SU-DHL-6 (cell line): ENCODE data around the gene NFIX.

Experiments
- H2AFZ ChIP-seq: fragments of 200-600 bp; sonication (generic); 2 replicates; pipeline ENCODE4 v1.6.1; 2014; ENCODE audit warnings: low read depth, mild to moderate bottlenecking, moderate library complexity, mixed read lengths, antibody characterized with exemption, low read length; ENCODE audit not compliant: severe bottlenecking
- H3F3A ChIP-seq: fragments of 200-600 bp; shearing (Covaris generic); 2 replicates; pipeline ENCODE4 v1.6.0; 2016; ENCODE audit warnings: antibody characterized with exemption, mild to moderate bottlenecking; ENCODE audit not compliant: insufficient read depth
- H3K27ac ChIP-seq: fragments of 200-600 bp; sonication (generic); 2 replicates; pipeline ENCODE4 v1.5.1; 2016; ENCODE audit warnings: low read depth, mild to moderate bottlenecking, low read length, moderate library complexity, mixed read lengths
- H3K27me3 ChIP-seq: fragments of 200-600 bp; sonication (generic), shearing (Covaris generic); 2 replicates; pipeline ENCODE4 v1.6.0; 2014; ENCODE audit warnings: mild to moderate bottlenecking, low read length
- H3K36me3 ChIP-seq: fragments of 200-600 bp; sonication (generic); 2 replicates; pipeline ENCODE4 v1.6.1; 2014; ENCODE audit warnings: mild to moderate bottlenecking, low read length, mixed read lengths
- H3K4me2 ChIP-seq: fragments of 300-600, 200-600 bp; shearing (Covaris generic), sonication (generic); 2 replicates; pipeline ENCODE4 v1.6.0; 2014; ENCODE audit warnings: low read length, low read depth, mild to moderate bottlenecking; ENCODE audit not compliant: poor library complexity, severe bottlenecking
- H3K4me3 ChIP-seq: fragments of 200-600 bp; sonication (generic); 2 replicates; pipeline ENCODE4 v1.5.1; 2014; ENCODE audit warnings: antibody characterized with exemption, low read length, mild to moderate bottlenecking, mixed read lengths; ENCODE audit not compliant: insufficient read depth, poor library complexity, severe bottlenecking
- H3K79me2 ChIP-seq: fragments of 200-600 bp; sonication (generic); 2 replicates; pipeline ENCODE4 v1.6.1; 2014; ENCODE audit warnings: mild to moderate bottlenecking, low read length, moderate library complexity; ENCODE audit not compliant: insufficient read depth
- H3K9ac ChIP-seq: fragments of 200-600 bp; sonication (generic); 2 replicates; pipeline ENCODE4 v1.7.0; 2014; ENCODE audit warnings: mild to moderate bottlenecking, low read length
- H3K9me2 ChIP-seq: fragments of 200-600 bp; sonication (generic); replicated peaks from 2 replicates; pipeline ENCODE4 v1.6.1; 2014; ENCODE audit warnings: low read length; ENCODE audit not compliant: insufficient read depth
- H3K9me3 ChIP-seq: fragments of 200-600 bp; sonication (generic); 2 replicates; pipeline ENCODE4 v1.6.1; 2014; ENCODE audit warnings: low read length, mixed read lengths; ENCODE audit not compliant: insufficient read depth
- H4K20me1 ChIP-seq: fragments of 200-600 bp; sonication (generic); 2 replicates; pipeline ENCODE4 v1.6.1; 2014; ENCODE audit warnings: low read depth, mild to moderate bottlenecking, antibody characterized with exemption, low read length, moderate library complexity, mixed read lengths
- CTCF ChIP-seq: fragments of 200-600 bp; sonication (generic); IDR thresholded peaks from one replicate; pipeline ENCODE4 v1.5.1; 2017; ENCODE audit warnings: antibody characterized with exemption, mild to moderate bottlenecking, low read length, moderate library complexity; ENCODE audit not compliant: insufficient read depth, poor library complexity, severe bottlenecking
- EZH2phosphoT487 ChIP-seq: fragments of 200-600 bp; sonication (generic), shearing (Covaris generic); conservative IDR thresholded peaks from 2 replicates; pipeline ENCODE4 v1.6.1; 2018; ENCODE audit warnings: mild to moderate bottlenecking, antibody characterized with exemption, low read length, moderate library complexity, mixed read lengths

NFIX gene

GRCh38 chr19:13127051-13127450 is 131.8 kb downstream of the NFIX start:
- Histone ChIP-seq H3K4me3 (no peak overlapping the region), H3K27ac (no peak overlapping the region), H3K4me2 (no peak overlapping the region), H3K79me2 (peaks cover 58% of the 10 kb centered on the region), H3K27me3 (no peaks in the 10 kb centered on the region), H4K20me1 (no peaks in the 10 kb centered on the region), H3K9me3 (no peaks in the 10 kb centered on the region), H3F3A (no peaks in the 10 kb centered on the region), H3K36me3 (no peaks in the 10 kb centered on the region), H3K9ac (no peak overlapping the region), H3K9me2 (no peaks in the 10 kb centered on the region), H2AFZ (no peak overlapping the region)
- TF ChIP-seq EZH2phosphoT487 (no peak), CTCF (no peak)

GRCh38 chr19:13127811-13128575 is 132.7 kb downstream of the NFIX start:
- H3K79me2 ChIP-seq: peaks cover 57% of the 10 kb centered on the region
- H3K9ac ChIP-seq: no peak overlapping the region
- no peaks in the 10 kb centered on the region for H3F3A ChIP-seq
- TF ChIP-seq CTCF (no peak), EZH2phosphoT487 (no peak)
- no peaks in the 10 kb centered on the region for H3K27me3 ChIP-seq
- no peaks in the 10 kb centered on the region for H4K20me1 ChIP-seq
- no peak overlapping the region for H2AFZ ChIP-seq
- H3K4me2 ChIP-seq: no peak overlapping the region
- no peak overlapping the region for H3K4me3 ChIP-seq
- H3K9me2 ChIP-seq: no peaks in the 10 kb centered on the region
- H3K9me3 ChIP-seq: no peaks in the 10 kb centered on the region
- no peak overlapping the region for H3K27ac ChIP-seq
- no peaks in the 10 kb centered on the region for H3K36me3 ChIP-seq

- no peak overlapping the region for H3K9ac ChIP-seq
- no peaks in the 10 kb centered on the region for H3F3A ChIP-seq
- peaks cover 4% of the 10 kb centered on the region; the same call in 1 of the 2 replicates for H4K20me1 ChIP-seq
- H3K4me3 ChIP-seq: no peak overlapping the region
- H3K27me3 ChIP-seq: no peaks in the 10 kb centered on the region
- no peak overlapping the region for H2AFZ ChIP-seq
- peaks cover 52% of the 10 kb centered on the region for H3K79me2 ChIP-seq
- H3K9me2 ChIP-seq: no peaks in the 10 kb centered on the region
- no peaks in the 10 kb centered on the region for H3K9me3 ChIP-seq
- no peaks in the 10 kb centered on the region for H3K36me3 ChIP-seq
- TF ChIP-seq CTCF: no peak
- TF ChIP-seq EZH2phosphoT487: no peak
- H3K4me2 ChIP-seq: no peak overlapping the region
- no peak overlapping the region for H3K27ac ChIP-seq
Measured at GRCh38 chr19:13128583-13128982, 133.3 kb downstream of the NFIX start.
